Panc1 (cell line): Measurements from ENCODE around the gene ITPRID2. TPM values are rescaled to one million over a fixed set of nuclear protein-coding genes. Genes with fewer than 3 reads are reported as not detected.

Experiments used
- ATAC-seq: fragments of 200-7000 bp; cut with Tn5 transposase; 2 replicates; pipeline ENCODE4 v1.9.1; 2020; ENCODE audit warnings: mild to moderate bottlenecking, moderate library complexity
- BruUV-seq: library from RNA; stranded (reverse); fragments of 400-500 nt; replicated peaks from 2 replicates; lab custom pipeline; 2021; lab: Mats Ljungman, UMichigan
- CTCF ChIA-PET: fragments of 300-600 bp; sonication (Branson Sonifier 250); formaldehyde crosslinking; loops from one replicate; lab custom pipeline; 2022; ENCODE audit warnings: antibody characterized with exemption; lab: Charles Lee
- POLR2A ChIA-PET: fragments of 300-600 bp; sonication (Branson Sonifier 250); formaldehyde crosslinking; loops from one replicate; lab custom pipeline; 2022; ENCODE audit warnings: antibody characterized with exemption; lab: Charles Lee
- DNase-seq: peaks from one replicate; pipeline ENCODE4 v3.0.0-alpha.2; 2010; ENCODE audit warnings: low read depth, low spot score
- H3K27ac ChIP-seq: 2 replicates; pipeline ENCODE4 v1.5.1; 2011; ENCODE audit warnings: mild to moderate bottlenecking, low read length, inconsistent platforms
- H3K27me3 ChIP-seq: fragments of 200-500 bp; sonication (Bioruptor generic); 2 replicates; pipeline ENCODE4 v1.6.0; 2014; ENCODE audit warnings: low read length, inconsistent platforms; ENCODE audit not compliant: control insufficient read depth, insufficient read depth
- H3K36me3 ChIP-seq: fragments of 200-500 bp; sonication (Bioruptor generic); 2 replicates; pipeline ENCODE4 v1.5.1; 2014; ENCODE audit warnings: inconsistent platforms, mild to moderate bottlenecking, low read length, moderate library complexity; ENCODE audit not compliant: control insufficient read depth, insufficient read depth
- H3K4me1 ChIP-seq: 2 replicates; pipeline ENCODE4 v1.5.1; 2011; ENCODE audit warnings: inconsistent platforms, mild to moderate bottlenecking, low read length, moderate library complexity; ENCODE audit not compliant: control insufficient read depth, insufficient read depth
- H3K4me3 ChIP-seq, 2 experiments: 2 replicates each; pipeline ENCODE4 v1.5.1; 2011 to 2012; ENCODE audit warnings: low read depth in 2 of 2, low read length in 2 of 2, mild to moderate bottlenecking in 2 of 2, inconsistent platforms in 1 of 2, moderate library complexity in 1 of 2
- H3K9me3 ChIP-seq: fragments of 200-500 bp; sonication (Bioruptor generic); 2 replicates; pipeline ENCODE4 v1.5.1; 2014; ENCODE audit warnings: low read depth, mild to moderate bottlenecking, inconsistent platforms, low read length, moderate library complexity; ENCODE audit not compliant: control insufficient read depth, insufficient read depth
- CTCF ChIP-seq: fragments of 450-650 bp; IDR thresholded peaks from 2 replicates; pipeline ENCODE4 v1.5.1; 2017; ENCODE audit warnings: mild to moderate bottlenecking
- POLR2AphosphoS5 ChIP-seq: IDR thresholded peaks from 2 replicates; pipeline ENCODE4 v1.6.1; 2012; ENCODE audit warnings: mild to moderate bottlenecking, low read depth, low read length, moderate library complexity
- REST ChIP-seq, 2 experiments: IDR thresholded peaks; 2 replicates each; pipeline ENCODE4 v1.6.1; 2011 to 2012; ENCODE audit warnings: low read depth in 2 of 2, control low read depth in 1 of 2, low read length in 1 of 2, mild to moderate bottlenecking in 1 of 2, moderate library complexity in 1 of 2; ENCODE audit not compliant: insufficient read depth in 1 of 2
- SIN3A ChIP-seq: IDR thresholded peaks from 2 replicates; pipeline ENCODE4 v1.6.1; 2012; ENCODE audit warnings: low read depth, mild to moderate bottlenecking, low read length, moderate library complexity, borderline replicate concordance; ENCODE audit not compliant: insufficient read depth
- TCF7L2 ChIP-seq: IDR thresholded peaks from 2 replicates; pipeline ENCODE4 v1.6.1; 2011; ENCODE audit warnings: mild to moderate bottlenecking, low read depth, low read length, inconsistent platforms
- in situ Hi-C: cut with HindIII; loops from 2 replicates; pipeline ENCODE4 v1.10.0; 2016; ENCODE audit warnings: low sequenced_read_pairs, low pct_unique_long_range_greater_than_20kb
- intact Hi-C: fragments of 100-400 bp; cut with micrococcal nuclease; formaldehyde crosslinking; loops from one replicate; pipeline ENCODE4 v1.10.0; 2022; ENCODE audit not compliant: unreplicated experiment
- total RNA-seq: library from RNA; stranded (reverse); gene quantifications from one replicate; pipeline ENCODE4 v1.2.1, GENCODE V29; 2021; ENCODE audit not compliant: unreplicated experiment

Gene ITPRID2
- total RNA-seq, 1 experiment from 2014 or later: 261 TPM

- ATAC-seq: no peak
- no peaks in the 10 kb centered on the region for H3K4me1 ChIP-seq
- intact Hi-C loops (no loop called here), in situ Hi-C loops (no loop called here)
- BruUV-seq: no TSS peak
- H3K36me3 ChIP-seq: no peaks in the 10 kb centered on the region
- no peaks in the 10 kb centered on the region for H3K27me3 ChIP-seq
- no peak overlapping the region for H3K27ac ChIP-seq
- TF ChIP-seq TCF7L2 (no peak), SIN3A (no peak), CTCF (no peak), POLR2AphosphoS5 (no peak), REST (IDR thresholded peaks at IDR 0.05; ENCODE audit: insufficient read depth in 1 of 2, low read depth in 2 of 2, low read length in 1 of 2) (no peak)
- DNase-seq: no peak
- no peak overlapping the region for H3K4me3 ChIP-seq
- H3K9me3 ChIP-seq: no peaks in the 10 kb centered on the region
- POLR2A ChIA-PET: no interaction called here
- CTCF ChIA-PET: interaction anchor here (0.6 kb wide), 1 partner anchor 21 kb away, joined by 4 read pairs; no protein-coding TSS in a partner anchor
These were observed 32.4 kb upstream of the ITPRID2 start for GRCh38 chr2:181859123-181859522.

GRCh38 chr2:181859803-181860202 is 31.7 kb upstream of the ITPRID2 start:
- no peak for DNase-seq
- no TSS peak for BruUV-seq
- ChIA-PET POLR2A (no interaction called here), CTCF (no interaction called here)
- Histone ChIP-seq H3K9me3 (no peaks in the 10 kb centered on the region), H3K4me3 (no peak overlapping the region), H3K36me3 (no peaks in the 10 kb centered on the region), H3K27me3 (no peaks in the 10 kb centered on the region), H3K27ac (no peak overlapping the region), H3K4me1 (no peaks in the 10 kb centered on the region)
- in situ Hi-C loops (no loop called here), intact Hi-C loops (no loop called here)
- TF ChIP-seq POLR2AphosphoS5 (no peak), REST (IDR thresholded peaks at IDR 0.05; ENCODE audit: insufficient read depth in 1 of 2, low read depth in 2 of 2, low read length in 1 of 2) (no peak), SIN3A (no peak), TCF7L2 (no peak), CTCF (no peak)
- ATAC-seq: no peak
